Measurements from ENCODE around the gene HDAC9.

HDAC9 gene

DNA sequence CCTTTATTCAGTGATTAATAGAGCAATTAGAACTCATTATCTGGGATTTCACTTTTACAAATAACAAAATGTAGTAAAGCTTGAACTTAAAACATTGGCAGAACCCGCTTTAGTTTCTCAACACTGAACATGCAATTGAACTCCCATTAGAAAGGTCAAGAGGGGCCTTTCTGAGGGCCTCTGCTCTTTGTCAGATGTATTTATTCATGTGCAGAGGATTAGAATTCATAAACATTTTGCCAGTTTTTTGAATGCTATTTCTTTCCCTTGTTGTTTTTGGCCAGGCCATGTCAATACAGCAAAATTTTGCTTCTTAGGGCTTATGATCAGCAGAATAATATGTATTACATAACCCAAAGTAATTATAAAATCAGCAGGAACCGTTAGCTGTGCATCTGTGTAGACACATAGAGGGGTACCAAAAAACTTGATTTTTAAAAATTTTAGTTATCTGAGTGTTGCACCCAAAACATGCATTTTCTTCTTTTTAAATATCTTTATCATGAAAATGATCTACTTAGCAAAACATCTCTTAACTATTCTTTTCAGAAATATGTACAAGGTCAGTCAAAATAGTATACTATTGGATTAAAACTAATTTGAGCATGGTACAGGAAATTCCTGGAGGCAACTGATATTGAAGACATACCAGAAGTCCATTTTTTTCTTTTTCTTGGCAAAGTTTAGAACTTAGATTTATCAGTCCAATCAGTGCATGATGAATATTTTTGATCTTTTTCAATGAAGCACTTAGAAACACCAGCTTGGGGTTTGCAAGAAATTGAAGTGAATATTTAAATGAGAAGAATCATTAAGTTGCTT, 444.4 kb downstream of the HDAC9 start:
- DNase-seq, result no peak
- Histone ChIP-seq H3K4me3 (no peak overlapping the region), H3K4me1 (peaks cover 0 to 16% (median 2%) of the 10 kb centered on the region in 4 donors), H3K27me3 (no peaks in the 10 kb centered on the region), H3K36me3 (no peaks in the 10 kb centered on the region), H3K27ac (no peak overlapping the region), H3K9me3 (no peaks in the 10 kb centered on the region)
- intact Hi-C loops (cut with DNase I; ENCODE audit: low total_unique reads), result no loop called here
- TF ChIP-seq, protein P1, sequence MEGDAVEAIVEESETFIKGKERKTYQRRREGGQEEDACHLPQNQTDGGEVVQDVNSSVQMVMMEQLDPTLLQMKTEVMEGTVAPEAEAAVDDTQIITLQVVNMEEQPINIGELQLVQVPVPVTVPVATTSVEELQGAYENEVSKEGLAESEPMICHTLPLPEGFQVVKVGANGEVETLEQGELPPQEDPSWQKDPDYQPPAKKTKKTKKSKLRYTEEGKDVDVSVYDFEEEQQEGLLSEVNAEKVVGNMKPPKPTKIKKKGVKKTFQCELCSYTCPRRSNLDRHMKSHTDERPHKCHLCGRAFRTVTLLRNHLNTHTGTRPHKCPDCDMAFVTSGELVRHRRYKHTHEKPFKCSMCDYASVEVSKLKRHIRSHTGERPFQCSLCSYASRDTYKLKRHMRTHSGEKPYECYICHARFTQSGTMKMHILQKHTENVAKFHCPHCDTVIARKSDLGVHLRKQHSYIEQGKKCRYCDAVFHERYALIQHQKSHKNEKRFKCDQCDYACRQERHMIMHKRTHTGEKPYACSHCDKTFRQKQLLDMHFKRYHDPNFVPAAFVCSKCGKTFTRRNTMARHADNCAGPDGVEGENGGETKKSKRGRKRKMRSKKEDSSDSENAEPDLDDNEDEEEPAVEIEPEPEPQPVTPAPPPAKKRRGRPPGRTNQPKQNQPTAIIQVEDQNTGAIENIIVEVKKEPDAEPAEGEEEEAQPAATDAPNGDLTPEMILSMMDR (IDR thresholded peaks at IDR 0.05), result no peak

DNA sequence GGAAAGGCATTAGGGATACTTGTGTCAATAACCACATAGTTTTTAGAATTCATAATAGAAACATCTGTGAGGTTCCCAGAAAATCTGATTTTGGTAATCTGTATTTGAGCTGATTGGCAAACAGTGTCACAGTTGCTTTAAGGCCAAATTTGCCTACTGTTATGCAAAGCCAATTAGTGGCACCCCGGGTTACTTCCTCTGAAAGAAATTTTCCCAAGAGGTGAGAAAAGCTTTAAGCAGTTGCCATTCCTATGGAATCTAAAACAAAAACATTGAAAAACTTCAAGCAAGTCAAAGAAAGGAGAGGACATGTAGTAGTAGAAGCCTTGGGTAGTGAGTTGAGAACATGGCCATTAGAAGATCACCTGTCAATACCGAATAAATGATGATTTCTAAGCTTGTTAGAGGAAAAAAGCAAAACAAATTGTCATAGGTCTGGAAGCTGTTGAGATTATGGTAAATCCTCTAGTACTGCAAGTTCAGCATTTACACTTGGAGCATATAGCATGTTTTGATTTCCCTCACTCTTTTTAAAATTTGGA, 445.1 kb downstream of the HDAC9 start:
- intact Hi-C loops (cut with DNase I; ENCODE audit: low total_unique reads), result no loop called here
- TF ChIP-seq, protein P1 (IDR thresholded peaks at IDR 0.05), result no peak
- Histone ChIP-seq H3K27ac (no peak overlapping the region), H3K9me3 (no peaks in the 10 kb centered on the region), H3K36me3 (no peaks in the 10 kb centered on the region), H3K4me1 (peaks cover 0 to 16% (median 2%) of the 10 kb centered on the region in 4 donors), H3K27me3 (no peaks in the 10 kb centered on the region), H3K4me3 (no peak overlapping the region)
- DNase-seq, result no peak

DNA sequence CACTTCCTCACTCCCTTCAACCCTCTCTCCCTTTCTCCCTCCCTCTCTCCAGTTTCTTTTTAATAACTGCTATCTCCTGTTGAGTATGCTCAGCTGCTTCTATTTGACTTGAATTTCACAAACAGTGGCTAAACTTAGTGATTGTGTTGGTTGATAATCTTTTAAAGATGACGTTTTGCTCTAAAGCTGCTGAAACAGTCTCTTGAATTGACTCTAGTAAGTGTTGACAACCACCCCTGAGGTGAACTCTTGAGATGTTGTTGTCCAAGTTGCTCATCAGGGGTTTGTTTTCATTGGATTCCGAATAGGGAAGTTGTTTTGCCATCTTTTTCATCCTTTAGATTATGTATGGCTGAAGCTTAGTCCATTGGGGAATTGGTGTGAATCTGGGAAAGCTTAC, 445.7 kb downstream of the HDAC9 start:
- intact Hi-C loops (cut with DNase I; ENCODE audit: low total_unique reads), result no loop called here
- H3K27me3 ChIP-seq, result no peaks in the 10 kb centered on the region
- DNase-seq, result no peak

DNA sequence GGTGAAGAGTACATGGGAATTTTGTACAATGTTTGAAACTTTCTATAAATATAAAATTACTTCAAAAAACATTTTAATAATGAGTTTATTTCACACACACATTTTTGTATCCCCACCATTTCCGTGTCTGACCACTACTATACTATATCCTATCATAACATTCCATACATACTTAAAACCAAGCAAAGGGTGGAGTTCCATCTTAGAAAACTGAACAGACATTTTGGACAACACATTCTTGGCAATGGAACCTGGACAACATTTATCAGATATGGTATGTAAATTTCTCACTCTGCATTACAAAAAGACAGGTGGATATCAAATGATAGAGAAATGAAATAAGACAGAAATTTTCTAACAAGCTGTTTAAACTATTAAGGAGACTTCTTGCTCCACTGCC, 453.0 kb downstream of the HDAC9 start:
- no peak overlapping the region for H3K4me3 ChIP-seq
- H3K27me3 ChIP-seq, result no peaks in the 10 kb centered on the region
- H3K4me1 ChIP-seq, result no peaks in the 10 kb centered on the region
- no peaks in the 10 kb centered on the region for H3K36me3 ChIP-seq
- no peak overlapping the region for H3K27ac ChIP-seq
- TF ChIP-seq, protein P1 (IDR thresholded peaks at IDR 0.05), result no peak
- intact Hi-C loops (cut with DNase I; ENCODE audit: low total_unique reads), result no loop called here
- H3K9me3 ChIP-seq, result no peaks in the 10 kb centered on the region
- no peak for DNase-seq

More for the DNA sequence above, 445.7 kb downstream of the HDAC9 start:
- no peaks in the 10 kb centered on the region for H3K9me3 ChIP-seq
- TF ChIP-seq, protein P1 (IDR thresholded peaks at IDR 0.05), result no peak
- H3K27ac ChIP-seq, result no peak overlapping the region
- H3K4me3 ChIP-seq, result no peak overlapping the region
- peaks cover 0 to 16% (median 2%) of the 10 kb centered on the region in 4 donors for H3K4me1 ChIP-seq
- H3K36me3 ChIP-seq, result no peaks in the 10 kb centered on the region

DNA sequence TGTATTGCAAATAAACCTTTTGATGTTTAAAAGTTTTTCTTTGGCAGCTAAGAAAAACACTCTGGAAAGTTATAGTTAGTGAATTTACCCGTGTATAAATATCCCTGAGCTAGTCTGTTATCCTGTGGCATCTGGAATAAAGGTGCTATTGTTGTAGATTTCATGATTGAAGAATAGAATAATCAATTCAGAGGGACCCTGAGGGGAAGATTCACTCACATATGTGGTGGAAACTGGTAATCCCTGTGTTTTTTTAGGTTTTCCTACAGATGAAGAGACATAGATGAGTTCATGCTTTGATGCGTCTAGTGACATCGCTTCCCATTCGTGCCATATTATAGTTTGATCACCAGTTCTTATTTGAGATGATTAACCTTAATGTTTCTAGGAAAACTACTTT, 457.3 kb downstream of the HDAC9 start:
- TF ChIP-seq, protein P1 (IDR thresholded peaks at IDR 0.05), result no peak
- no peak for DNase-seq
- H3K9me3 ChIP-seq, result no peaks in the 10 kb centered on the region
- intact Hi-C loops (cut with DNase I; ENCODE audit: low total_unique reads), result no loop called here
- no peak overlapping the region for H3K27ac ChIP-seq
- H3K36me3 ChIP-seq, result peaks cover 0 to 5% (median 0%) of the 10 kb centered on the region in 3 donors
- no peaks in the 10 kb centered on the region for H3K4me1 ChIP-seq
- no peak overlapping the region for H3K4me3 ChIP-seq
- H3K27me3 ChIP-seq, result no peaks in the 10 kb centered on the region
